Measurements from ENCODE around the gene ZNF488.

DNA sequence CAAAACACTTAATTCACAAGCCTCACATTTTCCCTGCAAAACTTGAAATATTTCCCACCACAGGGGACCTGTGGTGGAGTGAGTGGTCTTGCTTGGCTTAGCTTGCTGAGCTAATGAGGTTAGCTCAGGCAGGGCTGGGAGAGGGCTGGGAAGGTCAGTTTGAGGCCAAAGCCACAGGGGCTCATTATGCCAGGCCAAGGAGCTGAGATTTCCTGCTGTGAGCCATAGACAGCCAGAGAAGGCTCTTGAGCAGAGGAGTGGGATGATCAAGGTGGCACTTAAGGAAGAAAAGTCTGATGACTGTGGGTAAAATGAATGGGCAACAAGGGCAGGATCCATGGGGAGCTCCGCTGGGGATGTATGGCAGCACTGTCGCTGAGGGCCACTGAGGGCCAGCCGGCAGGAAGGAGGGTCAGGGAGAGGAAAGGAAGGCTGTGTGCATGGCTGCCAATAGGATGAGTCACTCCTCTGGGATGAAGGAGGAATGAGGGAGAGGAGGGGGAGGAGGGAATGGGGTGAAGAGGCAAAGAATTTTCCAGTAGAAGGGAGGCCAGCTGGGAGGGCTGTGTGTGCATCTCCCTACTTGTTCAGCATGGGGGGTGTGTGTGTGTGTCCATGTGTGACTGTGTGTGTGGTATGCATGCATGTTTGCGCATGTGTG lies 18.7 kb upstream of the ZNF488 start:
- TF ChIP-seq, protein P1, sequence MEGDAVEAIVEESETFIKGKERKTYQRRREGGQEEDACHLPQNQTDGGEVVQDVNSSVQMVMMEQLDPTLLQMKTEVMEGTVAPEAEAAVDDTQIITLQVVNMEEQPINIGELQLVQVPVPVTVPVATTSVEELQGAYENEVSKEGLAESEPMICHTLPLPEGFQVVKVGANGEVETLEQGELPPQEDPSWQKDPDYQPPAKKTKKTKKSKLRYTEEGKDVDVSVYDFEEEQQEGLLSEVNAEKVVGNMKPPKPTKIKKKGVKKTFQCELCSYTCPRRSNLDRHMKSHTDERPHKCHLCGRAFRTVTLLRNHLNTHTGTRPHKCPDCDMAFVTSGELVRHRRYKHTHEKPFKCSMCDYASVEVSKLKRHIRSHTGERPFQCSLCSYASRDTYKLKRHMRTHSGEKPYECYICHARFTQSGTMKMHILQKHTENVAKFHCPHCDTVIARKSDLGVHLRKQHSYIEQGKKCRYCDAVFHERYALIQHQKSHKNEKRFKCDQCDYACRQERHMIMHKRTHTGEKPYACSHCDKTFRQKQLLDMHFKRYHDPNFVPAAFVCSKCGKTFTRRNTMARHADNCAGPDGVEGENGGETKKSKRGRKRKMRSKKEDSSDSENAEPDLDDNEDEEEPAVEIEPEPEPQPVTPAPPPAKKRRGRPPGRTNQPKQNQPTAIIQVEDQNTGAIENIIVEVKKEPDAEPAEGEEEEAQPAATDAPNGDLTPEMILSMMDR (IDR thresholded peaks at IDR 0.05) = no peak
- TF ChIP-seq POLR2A (IDR thresholded peaks at IDR 0.05) = no peak
